Measurements from ENCODE around the gene IQGAP3. TPM values are rescaled to one million over a fixed set of nuclear protein-coding genes. Genes with fewer than 3 reads are reported as not detected.

Gene IQGAP3
- total RNA-seq, 1 donor from 2014 or later, result 1.7 TPM

GRCh38 chr1:156524481-156524869 is 47.9 kb downstream of the IQGAP3 start:
- DNase-seq, result no peak
- ATAC-seq, result peak in 1 of 2 donors; percentile 21
- Histone ChIP-seq H3K27me3 (ENCODE audit: low read depth) (no peaks in the 10 kb centered on the region), H3K27ac (no peak overlapping the region), H3K4me1 (peaks cover 21% of the 10 kb centered on the region), H3K9me3 (no peaks in the 10 kb centered on the region), H3K36me3 (no peaks in the 10 kb centered on the region), H3K4me3 (no peak overlapping the region)
- intact Hi-C loops (cut with DNase I), result no loop called here
- no peak for TF ChIP-seq CTCF (IDR thresholded peaks at IDR 0.05)

DNA sequence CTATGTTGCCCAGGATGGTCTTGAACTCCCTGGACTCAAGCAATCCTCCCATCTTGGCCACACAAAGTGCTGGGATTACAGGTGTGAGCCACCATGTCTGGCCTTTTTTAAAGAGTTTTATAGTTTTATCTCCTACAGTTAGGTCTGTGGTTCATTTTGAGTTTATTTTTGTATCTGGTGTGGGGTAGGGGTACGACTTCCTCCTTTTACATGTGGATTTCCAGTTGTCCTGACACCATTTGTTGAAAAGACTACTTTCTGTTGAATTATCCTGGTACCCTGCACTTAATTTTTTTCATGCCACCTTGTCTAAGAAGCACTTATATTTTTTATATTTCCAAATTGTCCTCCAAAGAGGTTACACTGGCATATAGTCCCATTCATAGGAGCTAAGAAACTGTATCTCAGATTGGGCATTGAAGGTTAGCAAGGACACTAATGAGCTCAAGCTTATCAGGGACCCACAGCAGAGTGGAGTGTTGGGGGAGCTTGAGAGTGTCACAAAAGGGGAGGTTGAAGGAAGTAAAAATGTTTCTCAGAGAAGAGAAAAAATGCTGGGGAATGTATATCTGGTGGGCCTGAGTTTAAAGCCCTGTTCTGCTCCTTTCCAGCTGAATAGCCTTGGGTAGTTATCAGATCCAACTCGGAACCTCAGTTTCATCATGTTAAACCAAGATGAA is 48.4 kb downstream of the IQGAP3 start:
- H3K36me3 ChIP-seq, result no peaks in the 10 kb centered on the region
- H3K27ac ChIP-seq, result no peak overlapping the region
- H3K27me3 ChIP-seq (ENCODE audit: low read depth), result no peaks in the 10 kb centered on the region
- H3K4me3 ChIP-seq, result no peak overlapping the region
- no peaks in the 10 kb centered on the region for H3K9me3 ChIP-seq
- ATAC-seq (no peak), DNase-seq (no peak)
- no peak for TF ChIP-seq CTCF (IDR thresholded peaks at IDR 0.05)
- intact Hi-C loops (cut with DNase I), result no loop called here
- H3K4me1 ChIP-seq, result peaks cover 21% of the 10 kb centered on the region

DNA sequence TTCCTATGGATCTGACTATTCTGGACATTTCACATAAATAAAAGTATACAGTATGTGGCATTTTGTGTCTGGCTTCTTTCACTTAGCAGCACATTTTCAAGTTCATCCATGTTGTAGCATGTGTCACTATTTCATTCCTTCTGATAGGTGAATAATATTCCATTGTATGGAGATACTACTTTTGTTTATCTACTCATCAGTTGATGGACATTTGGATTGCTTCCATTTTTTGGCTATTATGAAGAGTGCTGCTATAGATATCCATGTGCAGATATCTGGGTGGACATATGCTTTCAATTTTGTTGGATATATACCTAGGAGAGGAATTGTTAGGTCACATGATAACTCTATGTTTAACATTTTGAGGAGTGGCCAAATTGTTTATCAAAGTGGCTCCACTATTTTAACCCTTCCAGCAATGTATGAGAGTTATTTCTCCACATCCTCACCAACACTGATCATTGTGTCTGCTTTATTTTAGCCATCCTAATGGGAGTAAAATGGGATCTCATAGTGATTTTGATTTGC is 49.9 kb downstream of the IQGAP3 start:
- no peak for TF ChIP-seq CTCF (IDR thresholded peaks at IDR 0.05)
- H3K9me3 ChIP-seq, result no peaks in the 10 kb centered on the region
- no peaks in the 10 kb centered on the region for H3K27me3 ChIP-seq (ENCODE audit: low read depth)
- H3K27ac ChIP-seq, result no peak overlapping the region
- intact Hi-C loops (cut with DNase I), result no loop called here
- DNase-seq (no peak), ATAC-seq (no peak)
- peaks cover 16% of the 10 kb centered on the region for H3K4me1 ChIP-seq
- H3K36me3 ChIP-seq, result no peaks in the 10 kb centered on the region
- H3K4me3 ChIP-seq, result no peak overlapping the region

DNA sequence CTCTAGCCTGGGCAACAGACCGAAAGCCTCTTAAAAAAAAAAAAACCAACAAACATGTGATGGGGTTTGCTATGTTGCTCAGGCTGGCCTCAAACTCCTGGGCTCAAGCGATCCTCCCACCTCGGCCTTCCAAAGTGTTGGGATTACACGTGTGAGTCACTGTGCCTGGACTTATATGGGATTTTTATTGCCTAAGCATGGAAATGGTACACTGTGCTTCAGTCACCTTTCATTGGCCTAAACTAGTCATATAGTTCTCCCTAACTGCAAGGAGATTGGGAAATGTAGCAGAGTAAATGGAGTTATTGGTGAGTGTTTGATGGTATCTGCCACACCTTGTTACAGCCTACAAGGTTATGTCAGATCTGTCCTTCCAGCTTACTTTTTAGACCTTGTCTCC is 54.6 kb downstream of the IQGAP3 start:
- no peaks in the 10 kb centered on the region for H3K36me3 ChIP-seq
- H3K4me1 ChIP-seq, result peaks cover 3% of the 10 kb centered on the region
- intact Hi-C loops (cut with DNase I), result no loop called here
- no peaks in the 10 kb centered on the region for H3K9me3 ChIP-seq
- H3K27me3 ChIP-seq (ENCODE audit: low read depth), result no peaks in the 10 kb centered on the region
- no peak overlapping the region for H3K27ac ChIP-seq
- no peak for TF ChIP-seq CTCF (IDR thresholded peaks at IDR 0.05)
- no peak for ATAC-seq
- no peak overlapping the region for H3K4me3 ChIP-seq
- no peak for DNase-seq

DNA sequence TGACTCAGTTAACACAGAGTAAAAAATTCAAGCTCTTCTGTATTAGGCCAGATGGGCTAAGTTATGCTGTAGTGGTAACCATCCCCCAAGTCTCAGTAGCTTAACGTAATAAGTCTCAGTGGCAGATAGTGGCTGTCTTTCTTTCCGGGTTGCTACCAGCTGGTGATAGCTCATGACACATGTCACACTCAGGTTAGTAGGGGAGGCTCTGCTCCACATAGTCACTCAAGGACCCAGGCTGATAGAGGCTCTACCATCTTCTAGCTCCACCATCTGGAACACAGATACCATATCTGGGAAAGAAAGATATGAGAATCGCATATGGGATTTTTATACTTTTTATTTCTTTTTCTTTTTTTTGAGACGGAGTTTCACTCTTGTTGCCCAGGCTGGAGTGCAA is 55.5 kb downstream of the IQGAP3 start:
- DNase-seq, result no peak
- no peaks in the 10 kb centered on the region for H3K9me3 ChIP-seq
- H3K36me3 ChIP-seq, result no peaks in the 10 kb centered on the region
- H3K27me3 ChIP-seq (ENCODE audit: low read depth), result no peaks in the 10 kb centered on the region
- H3K4me3 ChIP-seq, result no peak overlapping the region
- ATAC-seq, result no peak
- no peak for TF ChIP-seq CTCF (IDR thresholded peaks at IDR 0.05)
- H3K27ac ChIP-seq, result no peak overlapping the region
- H3K4me1 ChIP-seq, result peaks cover 5% of the 10 kb centered on the region
- intact Hi-C loops (cut with DNase I), result no loop called here
